ENCODE measurements around the gene IRF1.

IRF1 gene

DNA sequence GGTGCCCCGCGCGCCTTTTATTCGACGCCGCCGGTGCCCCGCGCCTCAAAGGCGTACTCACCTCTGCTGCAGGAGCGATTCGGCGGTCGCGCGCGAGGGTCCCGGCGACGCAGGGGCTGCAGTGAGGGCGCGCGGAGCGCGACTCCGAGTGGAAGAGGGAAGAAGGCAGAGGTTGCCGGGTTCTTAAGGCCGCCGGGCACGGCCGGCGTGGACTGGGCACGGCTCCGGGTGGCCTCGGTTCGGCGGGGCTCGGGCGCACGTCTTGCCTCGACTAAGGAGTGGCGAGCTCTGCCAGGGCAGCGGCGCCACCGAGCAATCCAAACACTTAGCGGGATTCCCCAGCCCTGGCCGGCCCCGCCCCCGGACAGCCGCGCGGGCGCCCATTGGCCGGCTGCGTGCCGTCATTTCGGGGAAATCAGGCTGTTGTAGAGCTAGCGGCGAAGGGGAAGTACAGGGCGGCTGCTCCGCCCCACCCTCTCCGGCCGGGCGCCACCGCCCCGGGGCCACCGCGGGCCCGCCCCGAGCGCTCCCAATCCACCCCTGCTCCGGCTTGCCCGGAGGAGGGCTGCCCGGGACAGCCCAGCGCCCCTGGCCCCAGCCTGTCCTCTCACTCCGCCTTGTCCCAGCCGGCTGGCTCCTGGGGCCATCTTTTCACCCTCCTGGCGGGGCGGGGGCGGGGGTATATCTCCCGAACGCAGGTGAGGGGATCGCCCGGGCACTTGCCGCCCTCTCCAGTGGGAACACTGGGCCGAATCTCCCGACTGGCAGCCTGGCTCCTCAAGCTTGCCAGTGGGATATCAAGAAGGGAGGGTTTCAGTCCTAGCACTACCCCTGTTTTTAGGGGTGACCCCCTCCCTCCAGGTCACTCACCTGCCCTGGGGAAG lies at the start of gene IRF1:
Gene IRF1, minus strand, starts transcription at position 290 of the 884 bp plus-strand sequence. CDS start 1,295 bp downstream, outside the sequence.
- DNase-seq (ENCODE audit: low spot score): peak; percentile 98
- in situ Hi-C loops (cut with MboI; ENCODE audit: low sequenced_read_pairs, unreplicated experiment): no loop called here
- TF ChIP-seq, protein P1, sequence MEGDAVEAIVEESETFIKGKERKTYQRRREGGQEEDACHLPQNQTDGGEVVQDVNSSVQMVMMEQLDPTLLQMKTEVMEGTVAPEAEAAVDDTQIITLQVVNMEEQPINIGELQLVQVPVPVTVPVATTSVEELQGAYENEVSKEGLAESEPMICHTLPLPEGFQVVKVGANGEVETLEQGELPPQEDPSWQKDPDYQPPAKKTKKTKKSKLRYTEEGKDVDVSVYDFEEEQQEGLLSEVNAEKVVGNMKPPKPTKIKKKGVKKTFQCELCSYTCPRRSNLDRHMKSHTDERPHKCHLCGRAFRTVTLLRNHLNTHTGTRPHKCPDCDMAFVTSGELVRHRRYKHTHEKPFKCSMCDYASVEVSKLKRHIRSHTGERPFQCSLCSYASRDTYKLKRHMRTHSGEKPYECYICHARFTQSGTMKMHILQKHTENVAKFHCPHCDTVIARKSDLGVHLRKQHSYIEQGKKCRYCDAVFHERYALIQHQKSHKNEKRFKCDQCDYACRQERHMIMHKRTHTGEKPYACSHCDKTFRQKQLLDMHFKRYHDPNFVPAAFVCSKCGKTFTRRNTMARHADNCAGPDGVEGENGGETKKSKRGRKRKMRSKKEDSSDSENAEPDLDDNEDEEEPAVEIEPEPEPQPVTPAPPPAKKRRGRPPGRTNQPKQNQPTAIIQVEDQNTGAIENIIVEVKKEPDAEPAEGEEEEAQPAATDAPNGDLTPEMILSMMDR (IDR thresholded peaks at IDR 0.05; ENCODE audit: borderline replicate concordance, control extremely low read depth, extremely low read depth, insufficient read depth, missing control alignments): no peak

DNA sequence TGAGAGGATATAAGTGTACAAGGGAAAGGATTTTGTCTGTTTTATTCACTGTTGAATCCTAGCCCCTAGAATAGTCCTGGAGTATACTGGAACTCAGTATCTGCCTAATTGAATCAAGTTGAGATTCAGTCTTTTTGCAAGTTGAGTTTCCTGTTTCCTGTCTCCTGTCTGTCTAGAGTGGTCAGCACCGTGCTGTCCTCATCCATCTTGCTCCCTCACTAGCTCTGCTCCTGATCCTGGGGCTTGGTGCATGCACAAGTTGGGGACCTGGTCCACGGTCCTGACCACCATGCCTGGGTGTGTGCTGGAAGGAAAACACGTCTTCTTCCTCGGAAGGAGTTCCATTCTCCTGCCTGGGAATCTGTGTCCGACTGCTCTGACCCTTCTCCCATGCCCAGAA lies 49.6 kb upstream of the IRF1 start:
- no peak for DNase-seq (ENCODE audit: low spot score)
- in situ Hi-C loops (cut with MboI; ENCODE audit: low sequenced_read_pairs, unreplicated experiment): no loop called here
- TF ChIP-seq, protein P1 (IDR thresholded peaks at IDR 0.05; ENCODE audit: borderline replicate concordance, control extremely low read depth, extremely low read depth, insufficient read depth, missing control alignments): no peak

DNA sequence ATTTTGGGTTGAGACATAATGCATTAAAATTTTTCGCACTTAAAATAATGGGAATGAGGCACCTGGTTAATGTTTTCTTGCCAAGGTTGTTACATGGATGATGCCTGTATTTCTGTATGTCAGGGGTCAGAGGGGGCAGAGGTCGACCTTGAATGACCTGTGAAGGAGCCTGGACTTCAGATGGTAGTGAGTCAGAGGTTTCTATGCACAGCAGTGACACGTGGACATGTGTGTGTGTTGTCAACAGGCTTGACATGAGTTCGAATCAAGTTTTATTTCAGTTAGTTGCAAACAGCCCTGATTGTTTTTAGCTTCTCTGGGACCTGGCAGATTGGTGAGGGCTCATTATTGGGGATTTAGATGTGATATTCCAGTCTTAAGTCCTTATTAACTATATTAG lies 49.1 kb upstream of the IRF1 start:
- TF ChIP-seq, protein P1 (IDR thresholded peaks at IDR 0.05; ENCODE audit: borderline replicate concordance, control extremely low read depth, extremely low read depth, insufficient read depth, missing control alignments): no peak
- in situ Hi-C loops (cut with MboI; ENCODE audit: low sequenced_read_pairs, unreplicated experiment): no loop called here
- DNase-seq (ENCODE audit: low spot score): no peak

DNA sequence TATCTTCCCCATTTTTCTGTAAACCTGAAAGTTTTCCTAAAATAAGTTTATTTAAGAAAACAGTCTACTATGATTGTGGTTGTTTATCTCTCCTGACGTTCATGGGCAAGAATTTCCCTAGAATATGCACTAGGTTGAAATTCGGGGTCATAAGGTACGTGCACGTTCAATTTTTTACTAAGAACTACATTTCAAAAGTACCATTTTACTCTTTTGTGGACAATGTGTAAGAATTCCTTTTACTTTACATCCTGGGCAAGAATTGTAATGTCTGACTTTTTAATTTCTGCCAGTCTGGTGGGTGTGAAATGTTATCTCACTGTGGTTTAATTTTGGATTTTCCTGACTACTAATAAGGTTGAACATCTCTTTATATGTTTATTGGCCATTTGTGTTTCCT lies 40.4 kb upstream of the IRF1 start:
- DNase-seq (ENCODE audit: low spot score): no peak
- TF ChIP-seq, protein P1 (IDR thresholded peaks at IDR 0.05; ENCODE audit: borderline replicate concordance, control extremely low read depth, extremely low read depth, insufficient read depth, missing control alignments): no peak
- in situ Hi-C loops (cut with MboI; ENCODE audit: low sequenced_read_pairs, unreplicated experiment): no loop called here

DNA sequence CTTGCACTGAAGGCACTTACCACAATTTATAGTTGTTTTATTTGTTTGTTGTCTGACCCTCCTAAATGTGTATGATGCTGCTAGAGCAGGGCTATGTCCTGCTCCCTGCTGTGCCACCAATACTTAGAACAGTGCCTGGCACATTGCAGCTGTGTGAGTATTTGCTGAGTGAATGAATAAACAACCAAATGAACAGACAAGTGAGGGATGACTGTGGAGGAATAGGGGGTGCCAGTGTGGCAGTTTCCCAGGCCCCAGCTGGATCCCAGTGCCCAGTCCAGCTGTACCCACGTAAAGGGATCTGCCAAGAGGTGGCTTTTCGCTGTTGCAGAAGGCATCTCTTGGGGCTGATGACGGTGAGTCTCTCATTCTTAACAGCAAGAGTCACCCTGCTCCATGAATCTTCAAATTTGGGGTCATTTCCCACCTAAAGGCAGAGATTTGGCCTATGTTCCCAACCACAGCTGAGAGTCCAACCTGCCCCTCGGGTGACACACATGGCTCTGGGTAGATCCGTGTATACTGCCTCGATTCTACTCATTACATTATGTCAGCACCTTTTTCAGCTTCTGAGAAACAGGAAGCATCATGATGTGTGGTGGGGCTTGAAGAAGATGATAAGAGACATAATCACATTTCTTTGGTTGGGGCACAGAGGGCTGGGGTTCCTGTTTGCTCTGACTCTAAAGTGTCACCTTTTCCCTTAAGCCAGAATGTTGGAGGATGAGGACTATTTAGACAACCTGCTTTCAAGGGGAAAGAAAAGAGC lies 38.5 kb upstream of the IRF1 start:
- no peak for DNase-seq (ENCODE audit: low spot score)
- TF ChIP-seq, protein P1 (IDR thresholded peaks at IDR 0.05; ENCODE audit: borderline replicate concordance, control extremely low read depth, extremely low read depth, insufficient read depth, missing control alignments): no peak
- in situ Hi-C loops (cut with MboI; ENCODE audit: low sequenced_read_pairs, unreplicated experiment): loop anchor here (10.0 kb wide), 1 partner anchor 286 kb away; the partner anchor contains the start of gene SOWAHA

DNA sequence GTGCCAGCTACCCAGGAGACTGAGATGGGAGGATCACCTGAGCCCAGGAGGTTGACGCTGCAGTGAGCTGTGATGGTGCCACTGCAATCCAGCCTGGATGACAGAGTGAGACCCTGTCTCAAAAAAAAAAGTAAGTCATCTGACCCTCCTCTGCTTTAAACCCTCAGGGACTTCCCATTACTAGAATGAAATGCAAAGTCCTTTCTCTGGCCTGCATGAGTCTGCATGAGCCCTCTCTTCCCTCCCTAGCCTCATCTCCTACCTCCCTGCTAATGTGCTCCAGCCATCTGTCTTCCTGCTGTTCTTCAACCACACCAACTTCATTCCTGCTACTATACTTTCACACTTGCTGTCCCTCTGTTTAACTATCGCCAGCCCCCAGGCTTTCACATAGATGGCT lies 37.4 kb upstream of the IRF1 start:
- no peak for DNase-seq (ENCODE audit: low spot score)
- TF ChIP-seq, protein P1 (IDR thresholded peaks at IDR 0.05; ENCODE audit: borderline replicate concordance, control extremely low read depth, extremely low read depth, insufficient read depth, missing control alignments): no peak
- in situ Hi-C loops (cut with MboI; ENCODE audit: low sequenced_read_pairs, unreplicated experiment): loop anchor here (10.0 kb wide), 1 partner anchor 287 kb away; the partner anchor contains the start of gene SOWAHA
